A549 (cell line): ENCODE data around the gene FAM120B. TPM values are rescaled to one million over a fixed set of nuclear protein-coding genes. Genes with fewer than 3 reads are reported as not detected.

Experiments used
- ATAC-seq, 2 experiments: fragments of 200-7000 bp in 1 of 2; fragments of >200 bp in 1 of 2; cut with Nextera tagmentation in 1 of 2; cut with Tn5 transposase in 1 of 2; 3 replicates each; pipeline versions ENCODE4 v1.8.0 to v1.9.1; 2018 to 2020; ENCODE audit warnings: mild to moderate bottlenecking in 1 of 2, moderate library complexity in 1 of 2
- CTCF ChIA-PET: fragments of 300-600 bp; sonication (Branson Sonifier 250); formaldehyde crosslinking; extraction: SDS; loops from one replicate; lab custom pipeline; 2021; ENCODE audit warnings: antibody characterized with exemption, inconsistent platforms; lab: Yijun Ruan, JAX
- POLR2A ChIA-PET: fragments of 350-600 bp; formaldehyde crosslinking; extraction: SDS; loops from one replicate; lab custom pipeline; 2021; ENCODE audit warnings: antibody characterized with exemption, inconsistent platforms; lab: Yijun Ruan, JAX
- DNase-seq, 2 experiments: peaks; one replicate each; pipeline versions ENCODE4 v3.0.0 to v3.0.0-alpha.2; 2011 to 2016; ENCODE audit warnings: low read depth in 1 of 2, low spot score in 1 of 2
- FAIRE-seq: peaks from 2 replicates; lab custom pipeline; 2011; peaks lifted over from hg19 to GRCh38; lab: Jason Lieb, UNC
- H3K27ac ChIP-seq, 2 experiments: fragments of >200 bp; sonication (Bioruptor Twin); formaldehyde crosslinking; 3 replicates each; pipeline ENCODE4 v1.5.1; 2016 to 2017
- H3K4me1 ChIP-seq: fragments of >200 bp; sonication (Bioruptor Twin); formaldehyde crosslinking; 3 replicates; pipeline ENCODE4 v1.6.1; 2016
- H3K4me2 ChIP-seq: fragments of >200 bp; sonication (Bioruptor Twin); formaldehyde crosslinking; 3 replicates; pipeline ENCODE4 v1.6.1; 2016
- H3K4me3 ChIP-seq: fragments of >200 bp; sonication (Bioruptor Twin); formaldehyde crosslinking; 3 replicates; pipeline ENCODE4 v1.5.1; 2016
- H3K9me3 ChIP-seq: fragments of >200 bp; sonication (Bioruptor Twin); formaldehyde crosslinking; 3 replicates; pipeline ENCODE4 v1.6.1; 2016
- ATOH8 ChIP-seq: fragments of 250-450 bp; sonication (Bioruptor Pico); IDR thresholded peaks from 2 replicates; pipeline ENCODE4 v1.5.0; 2020; ENCODE audit warnings: low read depth, mild to moderate bottlenecking, moderate library complexity
- BHLHE40 ChIP-seq: IDR thresholded peaks from 2 replicates; pipeline ENCODE4 v1.6.1; 2012; ENCODE audit warnings: low read depth, low read length, inconsistent platforms
- CBX2 ChIP-seq: fragments of 200-600 bp; sonication (generic); IDR thresholded peaks from 2 replicates; pipeline ENCODE4 v1.6.1; 2016; ENCODE audit warnings: low read depth, mild to moderate bottlenecking, borderline replicate concordance
- CEBPB ChIP-seq, 2 experiments: fragments of >200 bp in 1 of 2; sonication (Bioruptor Twin) in 1 of 2; formaldehyde crosslinking in 1 of 2; IDR thresholded peaks; 2 replicates each; pipeline ENCODE4 v1.6.1; 2012 to 2016
- CHD4 ChIP-seq: fragments of 200-600 bp; sonication (generic); IDR thresholded peaks from 2 replicates; pipeline ENCODE4 v1.6.1; 2016; ENCODE audit warnings: antibody characterized with exemption, mild to moderate bottlenecking, borderline replicate concordance
- ELK1 ChIP-seq: fragments of 150-350 bp; IDR thresholded peaks from 2 replicates; pipeline ENCODE4 v1.6.1; 2014; ENCODE audit warnings: low read depth, mild to moderate bottlenecking, low read length
- HOXA7 ChIP-seq: fragments of 250-450 bp; sonication (Bioruptor Pico); IDR thresholded peaks from 2 replicates; pipeline ENCODE4 v1.5.0; 2020; ENCODE audit warnings: mild to moderate bottlenecking, moderate library complexity
- HOXB5 ChIP-seq: fragments of 250-450 bp; sonication (Bioruptor Pico); IDR thresholded peaks from 2 replicates; pipeline ENCODE4 v1.5.0; 2020; ENCODE audit warnings: mild to moderate bottlenecking, moderate library complexity
- MAZ ChIP-seq: fragments of 150-350 bp; IDR thresholded peaks from 2 replicates; pipeline ENCODE4 v1.6.1; 2014; ENCODE audit warnings: antibody characterized with exemption, low read depth, low read length, borderline replicate concordance
- MYC ChIP-seq: IDR thresholded peaks from 2 replicates; pipeline ENCODE4 v1.6.1; 2012; ENCODE audit warnings: mild to moderate bottlenecking, inconsistent platforms, low read length, improper control_type of control experiment, borderline replicate concordance
- NFE2L2 ChIP-seq: fragments of 150-350 bp; conservative IDR thresholded peaks from 2 replicates; pipeline ENCODE4 v1.6.1; 2014; ENCODE audit warnings: low read length
- NPAS2 ChIP-seq: fragments of 250-450 bp; sonication (Bioruptor Pico); IDR thresholded peaks from 2 replicates; pipeline ENCODE4 v1.8.0; 2022; ENCODE audit warnings: mild to moderate bottlenecking, moderate library complexity, borderline replicate concordance
- NR3C1 ChIP-seq: fragments of >200 bp; sonication (Bioruptor Twin); formaldehyde crosslinking; IDR thresholded peaks from 3 replicates; pipeline ENCODE4 v1.6.1; 2017
- POLR2A ChIP-seq: IDR thresholded peaks from 2 replicates; pipeline ENCODE4 v1.6.1; 2012; ENCODE audit warnings: mild to moderate bottlenecking, low read length
- POLR2AphosphoS2 ChIP-seq: conservative IDR thresholded peaks from 2 replicates; pipeline ENCODE4 v1.6.1; 2012; ENCODE audit warnings: low read length, improper control_type of control experiment, inconsistent platforms
- RAD21 ChIP-seq, 2 experiments: fragments of >200 bp in 1 of 2; sonication (Bioruptor Twin) in 1 of 2; formaldehyde crosslinking in 1 of 2; IDR thresholded peaks in 1 of 2; conservative IDR thresholded peaks in 1 of 2; 2 replicates in 1 of 2; 3 replicates in 1 of 2; pipeline ENCODE4 v1.6.1; 2012 to 2018; ENCODE audit warnings: inconsistent platforms in 1 of 2
- RARB ChIP-seq: fragments of 250-450 bp; sonication (Bioruptor Pico); IDR thresholded peaks from 2 replicates; pipeline ENCODE4 v1.8.0; 2021; ENCODE audit warnings: mild to moderate bottlenecking, moderate library complexity
- RCOR1 ChIP-seq: fragments of 150-350 bp; IDR thresholded peaks from 2 replicates; pipeline ENCODE4 v1.6.1; 2014; ENCODE audit warnings: antibody characterized with exemption, low read length, low read depth
- REST ChIP-seq: fragments of 200-600 bp; sonication (generic); IDR thresholded peaks from 2 replicates; pipeline ENCODE4 v1.6.1; 2016; ENCODE audit warnings: antibody characterized with exemption, mild to moderate bottlenecking, moderate library complexity
- SREBF2 ChIP-seq: fragments of 450-650 bp; IDR thresholded peaks from 2 replicates; pipeline ENCODE4 v1.6.1; 2014; ENCODE audit warnings: mild to moderate bottlenecking, moderate library complexity
- TP53 ChIP-seq: fragments of 250-450 bp; sonication (Bioruptor Pico); IDR thresholded peaks from 2 replicates; pipeline ENCODE4 v1.5.0; 2021; ENCODE audit warnings: mild to moderate bottlenecking, moderate library complexity
- USF2 ChIP-seq: fragments of 450-650 bp; IDR thresholded peaks from 2 replicates; pipeline ENCODE4 v1.6.1; 2014; ENCODE audit warnings: antibody characterized with exemption
- ZNF302 ChIP-seq: fragments of 250-450 bp; sonication (Bioruptor Pico); IDR thresholded peaks from 2 replicates; pipeline ENCODE4 v1.9.0; 2021; ENCODE audit warnings: inconsistent platforms, mild to moderate bottlenecking, moderate library complexity
- ZSCAN20 ChIP-seq: fragments of 250-450 bp; sonication (Bioruptor Pico); IDR thresholded peaks from 2 replicates; pipeline ENCODE4 v1.8.0; 2022; ENCODE audit warnings: mild to moderate bottlenecking, moderate library complexity
- WGBS: methylation state at CpG from one replicate; pipeline ENCODE4 v1.1.6; 2017; ENCODE audit errors: missing lambda C conversion rate; 5-methylcytosine and 5-hydroxymethylcytosine counted together
- polyA plus RNA-seq, 4 experiments: library from polyadenylated mRNA; depleted of rRNA in 3 of 4; stranded (reverse); fragments of >200 nt; fragmentation: RNase III in 1 of 4; extraction: RNeasy Plus Mini Kit Qiagen cat#74134 plus additional on column Dnase treatment in 1 of 4; gene quantifications; 2 replicates in 3 of 4; 3 replicates in 1 of 4; pipeline ENCODE4 v1.2.3, GENCODE V29; 2011 to 2017

Gene FAM120B
- polyA plus RNA-seq, 2 of the 4 experiments (the other 2 are of a cell fraction) = 7.0 to 7.7 TPM

- H3K4me1 ChIP-seq = no peaks in the 10 kb centered on the region
- TF ChIP-seq SREBF2 = no peak
- TF ChIP-seq RAD21 (conservative IDR thresholded peaks at IDR 0.05 in 1 of 2, IDR thresholded peaks at IDR 0.05 in 1 of 2) = no peak
- no peak for TF ChIP-seq HOXA7 (CRISPR knock-in tag)
- no peak for TF ChIP-seq NR3C1
- no peak for TF ChIP-seq MYC
- TF ChIP-seq NPAS2 (CRISPR knock-in tag) = no peak
- TF ChIP-seq ATOH8 (CRISPR knock-in tag) = no peak
- TF ChIP-seq CBX2 = no peak
- TF ChIP-seq ZNF302 (CRISPR knock-in tag) = no peak
- ATAC-seq = no peak
- POLR2A ChIA-PET = no interaction called here
- CTCF ChIA-PET = no interaction called here
- no peak overlapping the region for H3K4me3 ChIP-seq
- WGBS = 19% methylated on average over 3 of the region's 7 CpGs
- no peak overlapping the region for H3K4me2 ChIP-seq
- H3K27ac ChIP-seq = no peak overlapping the region
- FAIRE-seq = no peak
- H3K9me3 ChIP-seq = no peaks in the 10 kb centered on the region
- DNase-seq = no peak
Observed at GRCh38 chr6:170273681-170274080, 32.9 kb upstream of the FAM120B start.

- FAIRE-seq = no peak
- TF ChIP-seq TP53 (CRISPR knock-in tag) (no peak), REST (no peak), USF2 (no peak), CHD4 (no peak), RAD21 (conservative IDR thresholded peaks at IDR 0.05 in 1 of 2, IDR thresholded peaks at IDR 0.05 in 1 of 2) (no peak), BHLHE40 (no peak), RCOR1 (no peak), POLR2AphosphoS2 (no peak), ELK1 (no peak), MAZ (no peak), CEBPB (IDR thresholded peaks at IDR 0.05) (no peak), RARB (CRISPR knock-in tag) (no peak), NFE2L2 (no peak), ZSCAN20 (CRISPR knock-in tag) (no peak), HOXB5 (CRISPR knock-in tag) (no peak), POLR2A (no peak)
- no peak for ATAC-seq
- no peak for DNase-seq
- 78% methylated on average over 21 of the region's 36 CpGs for WGBS
- Histone ChIP-seq H3K4me2 (no peak overlapping the region), H3K4me1 (0 out of 3 replicates have a peak, but pooled peaks cover 1% of the 10 kb centered on the region), H3K4me3 (no peak overlapping the region), H3K27ac (no peak overlapping the region), H3K9me3 (no peaks in the 10 kb centered on the region)
- ChIA-PET CTCF (no interaction called here), POLR2A (no interaction called here)
Observed at GRCh38 chr6:170274713-170275560, 31.6 kb upstream of the FAM120B start.
